IPS-11a (cell line): Measurements from ENCODE around the gene GSDME.
"Not testable (repeated sequence)": the region's sequence is repeated elsewhere in the genome, so short reads cannot be mapped to it uniquely, and the experiment has no call there.

Experiments
- H3K4me3 ChIP-seq: one replicate; pipeline ENCODE4 v1.5.1; 2013; ENCODE audit warnings: low read depth, low read length, control low read depth

Gene GSDME

GRCh38 chr7:24742506-24743162 is 14.6 kb downstream of the GSDME start:
- H3K4me3 ChIP-seq = no peak overlapping the region

GRCh38 chr7:24741679-24742505 is 15.4 kb downstream of the GSDME start:
- no peak overlapping the region for H3K4me3 ChIP-seq

GRCh38 chr7:24740871-24741270 is 16.4 kb downstream of the GSDME start:
- H3K4me3 ChIP-seq = no peak overlapping the region

- no peak overlapping the region for H3K4me3 ChIP-seq
Observed at GRCh38 chr7:24739306-24739705, 18.0 kb downstream of the GSDME start.

GRCh38 chr7:24738577-24738976 is 18.7 kb downstream of the GSDME start:
- no peak overlapping the region for H3K4me3 ChIP-seq

GRCh38 chr7:24737281-24737680 is 20.0 kb downstream of the GSDME start:
- no peak overlapping the region for H3K4me3 ChIP-seq

- not testable (repeated sequence) for H3K4me3 ChIP-seq
Observed at GRCh38 chr7:24735594-24735993, 21.7 kb downstream of the GSDME start.

GRCh38 chr7:24734306-24734705 is 23.0 kb downstream of the GSDME start:
- no peak overlapping the region for H3K4me3 ChIP-seq

GRCh38 chr7:24733414-24734060 is 23.7 kb downstream of the GSDME start:
- no peak overlapping the region for H3K4me3 ChIP-seq

GRCh38 chr7:24732646-24733413 is 24.4 kb downstream of the GSDME start:
- H3K4me3 ChIP-seq = no peak overlapping the region

- H3K4me3 ChIP-seq = no peak overlapping the region
Observed at GRCh38 chr7:24731313-24731712, 26.0 kb downstream of the GSDME start.

- no peak overlapping the region for H3K4me3 ChIP-seq
Observed at GRCh38 chr7:24730018-24730369, 27.3 kb downstream of the GSDME start.

- no peak overlapping the region for H3K4me3 ChIP-seq
Observed at GRCh38 chr7:24729365-24730017, 27.8 kb downstream of the GSDME start.

- H3K4me3 ChIP-seq = no peak overlapping the region
Observed at GRCh38 chr7:24728503-24729364, 28.5 kb downstream of the GSDME start.

GRCh38 chr7:24728121-24728500 is 29.2 kb downstream of the GSDME start:
- no peak overlapping the region for H3K4me3 ChIP-seq

- no peak overlapping the region for H3K4me3 ChIP-seq
Observed at GRCh38 chr7:24727154-24728120, 29.8 kb downstream of the GSDME start.

GRCh38 chr7:24725554-24726241 is 31.6 kb downstream of the GSDME start:
- no peak overlapping the region for H3K4me3 ChIP-seq
